Trophoblast cell (in vitro differentiated cells and primary cell): ENCODE measurements around the gene CD163L1.

Source experiments
- DNase-seq, 2 donors: peaks; one replicate each; pipeline ENCODE4 v3.0.0-alpha.2; 2016
- H2AFZ ChIP-seq: 2 replicates; pipeline ENCODE4 v1.6.1; 2013; ENCODE audit warnings: low read length, moderate library complexity, mild to moderate bottlenecking; ENCODE audit not compliant: insufficient read depth, poor library complexity
- H2AK5ac ChIP-seq: 2 replicates; pipeline ENCODE4 v1.6.1; 2013; ENCODE audit warnings: mild to moderate bottlenecking, low read length
- H2BK120ac ChIP-seq: 2 replicates; pipeline ENCODE4 v1.6.1; 2013; ENCODE audit warnings: low read length, mild to moderate bottlenecking, moderate library complexity; ENCODE audit not compliant: insufficient read depth, poor library complexity
- H2BK12ac ChIP-seq: 2 replicates; pipeline ENCODE4 v1.6.1; 2013; ENCODE audit warnings: mild to moderate bottlenecking, low read length, moderate library complexity
- H2BK5ac ChIP-seq: 2 replicates; pipeline ENCODE4 v1.6.1; 2013; ENCODE audit warnings: low read length, low read depth, moderate library complexity, mild to moderate bottlenecking; ENCODE audit not compliant: poor library complexity
- H3K14ac ChIP-seq: 2 replicates; pipeline ENCODE4 v1.6.1; 2013; ENCODE audit warnings: mild to moderate bottlenecking, low read length
- H3K18ac ChIP-seq: 2 replicates; pipeline ENCODE4 v1.6.1; 2013; ENCODE audit warnings: mild to moderate bottlenecking, low read length
- H3K23ac ChIP-seq: 2 replicates; pipeline ENCODE4 v1.6.1; 2013; ENCODE audit warnings: low read length
- H3K27ac ChIP-seq: 2 replicates; pipeline ENCODE4 v1.5.1; 2013; ENCODE audit warnings: low read depth, mild to moderate bottlenecking, inconsistent platforms, low read length, moderate library complexity
- H3K27me3 ChIP-seq: 2 replicates; pipeline ENCODE4 v1.6.1; 2013; ENCODE audit warnings: inconsistent platforms, mild to moderate bottlenecking, low read length, moderate library complexity; ENCODE audit not compliant: insufficient read depth
- H3K36me3 ChIP-seq, 2 experiments: 1 replicate in 1 of 2; 2 replicates in 1 of 2; pipeline ENCODE4 v1.6.1; 2013; ENCODE audit warnings: low read length in 2 of 2, mild to moderate bottlenecking in 2 of 2, moderate library complexity in 1 of 2; ENCODE audit not compliant: insufficient read depth in 2 of 2, control insufficient read depth in 1 of 2
- H3K4ac ChIP-seq: 2 replicates; pipeline ENCODE4 v1.6.1; 2013; ENCODE audit warnings: low read depth, mild to moderate bottlenecking, low read length, moderate library complexity
- H3K4me1 ChIP-seq, 2 experiments: 1 replicate in 1 of 2; 2 replicates in 1 of 2; pipeline ENCODE4 v1.6.1; 2013; ENCODE audit warnings: low read length in 2 of 2, mild to moderate bottlenecking in 2 of 2, moderate library complexity in 1 of 2; ENCODE audit not compliant: insufficient read depth in 2 of 2, control insufficient read depth in 1 of 2
- H3K4me2 ChIP-seq: 2 replicates; pipeline ENCODE4 v1.6.1; 2013; ENCODE audit warnings: inconsistent platforms, mild to moderate bottlenecking, low read length, moderate library complexity
- H3K4me3 ChIP-seq: 2 replicates; pipeline ENCODE4 v1.5.1; 2013; ENCODE audit warnings: mild to moderate bottlenecking, low read depth, low read length, inconsistent platforms
- H3K79me1 ChIP-seq: one replicate; pipeline ENCODE4 v1.6.1; 2013; ENCODE audit warnings: low read length
- H3K79me2 ChIP-seq: 2 replicates; pipeline ENCODE4 v1.6.1; 2013; ENCODE audit warnings: low read length, mild to moderate bottlenecking; ENCODE audit not compliant: control insufficient read depth, insufficient read depth, poor library complexity
- H3K9ac ChIP-seq: 2 replicates; pipeline ENCODE4 v1.6.1; 2013; ENCODE audit warnings: mild to moderate bottlenecking, low read length
- H3K9me3 ChIP-seq: 2 replicates; pipeline ENCODE4 v1.6.1; 2013; ENCODE audit warnings: low read depth, mild to moderate bottlenecking, control low read depth, inconsistent platforms, low read length; ENCODE audit not compliant: insufficient read depth
- H4K12ac ChIP-seq: 2 replicates; pipeline ENCODE4 v1.6.1; 2013; ENCODE audit warnings: low read depth, mild to moderate bottlenecking, low read length, moderate library complexity
- H4K8ac ChIP-seq: 2 replicates; pipeline ENCODE4 v1.6.1; 2013; ENCODE audit warnings: low read depth, mild to moderate bottlenecking, low read length, moderate library complexity
- H4K91ac ChIP-seq: one replicate; pipeline ENCODE4 v1.6.1; 2013; ENCODE audit warnings: low read depth, mild to moderate bottlenecking, low read length, moderate library complexity
- WGBS: extraction: QIAGEN DNeasy Blood & Tissue Kit; methylation state at CpG from one replicate; pipeline ENCODE4 v1.1.7; 2013; ENCODE audit warnings: missing lambda C conversion rate; ENCODE audit not compliant: insufficient read length, insufficient coverage; ENCODE audit errors: extremely low coverage; 5-methylcytosine and 5-hydroxymethylcytosine counted together

CD163L1 gene

GRCh38 chr12:7459973-7460372, 16.0 kb upstream of the CD163L1 start:
- no peak for DNase-seq
- Histone ChIP-seq H2BK5ac (no peak overlapping the region), H3K4me2 (no peak overlapping the region), H2AK5ac (no peak overlapping the region), H3K9me3 (no peaks in the 10 kb centered on the region), H3K27ac (no peak overlapping the region), H2BK12ac (no peak overlapping the region), H2AFZ (no peak overlapping the region), H3K23ac (no peak overlapping the region), H4K12ac (no peak overlapping the region), H3K79me1 (no peaks in the 10 kb centered on the region), H3K4me3 (no peak overlapping the region), H3K27me3 (no peaks in the 10 kb centered on the region), H3K9ac (no peak overlapping the region), H3K14ac (no peak overlapping the region), H4K8ac (no peak overlapping the region), H3K18ac (no peak overlapping the region), H4K91ac (no peak overlapping the region), H3K4me1 (no peaks in the 10 kb centered on the region), H3K4ac (no peak overlapping the region), H3K36me3 (no peaks in the 10 kb centered on the region), H3K79me2 (no peaks in the 10 kb centered on the region), H2BK120ac (no peak overlapping the region)
- WGBS, result no CpG with 5 or more reads among the region's 3 CpGs

DNA sequence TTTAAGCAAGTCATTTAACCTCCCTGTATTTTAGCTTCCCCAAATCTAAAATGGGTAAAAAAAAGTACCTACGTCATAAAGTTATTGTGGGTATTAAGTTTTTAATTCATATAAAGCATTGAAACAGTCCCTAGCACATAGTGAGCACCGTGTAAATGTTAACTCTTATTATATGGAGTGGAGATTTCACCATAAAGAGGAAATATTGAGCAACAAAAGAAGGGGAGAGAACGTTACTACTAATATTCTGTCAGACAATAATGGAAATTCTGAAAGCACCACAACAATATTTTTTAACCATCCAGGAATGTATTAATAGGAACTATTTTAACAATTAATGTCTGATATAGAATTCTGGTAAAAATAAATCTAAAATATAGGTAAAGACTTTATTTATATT, 7.8 kb upstream of the CD163L1 start:
- Histone ChIP-seq H3K36me3 (no peaks in the 10 kb centered on the region), H3K9me3 (peaks cover 1% of the 10 kb centered on the region), H4K8ac (no peak overlapping the region), H3K23ac (no peak overlapping the region), H3K79me2 (no peaks in the 10 kb centered on the region), H2AK5ac (no peak overlapping the region), H2BK12ac (no peak overlapping the region), H3K18ac (no peak overlapping the region), H4K12ac (no peak overlapping the region), H2BK120ac (no peak overlapping the region), H3K4me2 (no peak overlapping the region), H2BK5ac (no peak overlapping the region), H3K9ac (no peak overlapping the region), H3K4ac (no peak overlapping the region), H3K14ac (no peak overlapping the region), H2AFZ (no peak overlapping the region), H3K4me3 (no peak overlapping the region), H4K91ac (no peak overlapping the region), H3K4me1 (no peaks in the 10 kb centered on the region), H3K79me1 (no peaks in the 10 kb centered on the region), H3K27ac (no peak overlapping the region), H3K27me3 (no peaks in the 10 kb centered on the region)
- WGBS, result no CpG with 5 or more reads among the region's 3 CpGs
- DNase-seq, result no peak

DNA sequence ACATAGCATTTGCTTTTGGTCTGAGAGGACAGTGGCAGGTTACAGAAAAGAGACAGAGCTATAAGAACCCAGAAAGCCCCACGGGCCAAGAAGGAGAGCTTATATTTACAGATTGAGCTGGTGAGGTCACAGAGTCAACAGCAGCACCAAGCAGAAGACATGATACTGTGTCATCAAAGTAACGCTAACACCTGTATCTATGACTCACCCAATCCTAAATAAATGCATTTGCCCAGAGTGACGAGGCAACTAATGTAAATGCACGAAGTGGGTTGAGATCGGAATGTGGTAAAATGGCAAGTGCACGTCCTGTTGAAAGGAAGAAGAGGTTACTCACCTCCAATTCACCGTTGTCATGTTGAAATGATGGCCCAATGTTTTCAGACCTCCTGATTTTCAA, 6.7 kb upstream of the CD163L1 start:
- no peaks in the 10 kb centered on the region for H3K27me3 ChIP-seq
- H3K4me1 ChIP-seq, result no peaks in the 10 kb centered on the region
- no peak overlapping the region for H2BK120ac ChIP-seq
- H3K23ac ChIP-seq, result no peak overlapping the region
- no peak overlapping the region for H3K18ac ChIP-seq
- no peak overlapping the region for H3K4ac ChIP-seq
- no peak overlapping the region for H3K9ac ChIP-seq
- no peaks in the 10 kb centered on the region for H3K36me3 ChIP-seq
- no peaks in the 10 kb centered on the region for H3K79me2 ChIP-seq
- H4K12ac ChIP-seq, result no peak overlapping the region
- no peak overlapping the region for H2AFZ ChIP-seq
- H3K27ac ChIP-seq, result no peak overlapping the region
- H3K14ac ChIP-seq, result no peak overlapping the region
- peaks cover 1% of the 10 kb centered on the region for H3K9me3 ChIP-seq
- no peak overlapping the region for H2BK12ac ChIP-seq
- H2BK5ac ChIP-seq, result no peak overlapping the region
- no peak for DNase-seq
- no CpG with 5 or more reads among the region's 7 CpGs for WGBS
- H3K4me2 ChIP-seq, result no peak overlapping the region
- H3K79me1 ChIP-seq, result no peaks in the 10 kb centered on the region
- H4K91ac ChIP-seq, result no peak overlapping the region
- no peak overlapping the region for H3K4me3 ChIP-seq
- no peak overlapping the region for H4K8ac ChIP-seq
- no peak overlapping the region for H2AK5ac ChIP-seq

- no peak overlapping the region for H2BK120ac ChIP-seq
- no peaks in the 10 kb centered on the region for H3K79me2 ChIP-seq
- H3K9me3 ChIP-seq, result peaks cover 1% of the 10 kb centered on the region
- no peak overlapping the region for H2BK5ac ChIP-seq
- no peaks in the 10 kb centered on the region for H3K27me3 ChIP-seq
- H4K91ac ChIP-seq, result no peak overlapping the region
- no peak overlapping the region for H4K12ac ChIP-seq
- H3K4me1 ChIP-seq, result no peaks in the 10 kb centered on the region
- no peak overlapping the region for H2AK5ac ChIP-seq
- no peak overlapping the region for H3K4me3 ChIP-seq
- no peak overlapping the region for H3K23ac ChIP-seq
- H3K4me2 ChIP-seq, result no peak overlapping the region
- H3K18ac ChIP-seq, result no peak overlapping the region
- no peaks in the 10 kb centered on the region for H3K79me1 ChIP-seq
- no peak overlapping the region for H3K9ac ChIP-seq
- no peak overlapping the region for H2BK12ac ChIP-seq
- H3K4ac ChIP-seq, result no peak overlapping the region
- WGBS, result no CpG with 5 or more reads among the region's 1 CpG
- H2AFZ ChIP-seq, result no peak overlapping the region
- H3K14ac ChIP-seq, result no peak overlapping the region
- H3K36me3 ChIP-seq, result no peaks in the 10 kb centered on the region
- no peak overlapping the region for H4K8ac ChIP-seq
- DNase-seq, result no peak
- H3K27ac ChIP-seq, result no peak overlapping the region
Observed at GRCh38 chr12:7448099-7448498, 4.1 kb upstream of the CD163L1 start.
